ENCODE results near the gene PRDM16. TPM values are rescaled to one million over a fixed set of nuclear protein-coding genes. Genes with fewer than 3 reads are reported as not detected.

The PRDM16 gene
- total and polyA plus RNA-seq, 2 of the 13 experiments (the other 11 are each of a cell fraction or from before 2014, with no cell fraction given) = 0.15 to 0.81 TPM

- no peaks in the 10 kb centered on the region for H3K27me3 ChIP-seq (ENCODE audit: control insufficient read depth in 1 of 2, insufficient read depth in 2 of 2, low read length in 2 of 2)
- no peak overlapping the region for H3K4me2 ChIP-seq (ENCODE audit: low read depth, low read length)
- no peaks in the 10 kb centered on the region for H3K36me3 ChIP-seq (replicated peaks in 1 of 2; ENCODE audit: control insufficient read depth in 1 of 2, insufficient read depth in 2 of 2, low read length in 2 of 2)
- ATAC-seq = no peak
- CTCF ChIA-PET (ENCODE audit: low intra/inter-chr PET ratio, low total read pairs) = no interaction called here
- in situ Hi-C loops (cut with HindIII; ENCODE audit: extremely low pct_ligation_motif_present, low pct_unique_long_range_greater_than_20kb) (no loop called here), intact Hi-C loops (cut with micrococcal nuclease; ENCODE audit: unreplicated experiment) (no loop called here)
- TF ChIP-seq PLSCR1 (CRISPR knock-in tag; IDR thresholded peaks at IDR 0.05; ENCODE audit: borderline replicate concordance) (no peak), FLYWCH1 (CRISPR knock-in tag; IDR thresholded peaks at IDR 0.05) (no peak), NFATC3 (CRISPR knock-in tag; IDR thresholded peaks at IDR 0.05) (no peak), ONECUT2 (CRISPR knock-in tag; IDR thresholded peaks at IDR 0.05) (no peak)
- no peaks in the 10 kb centered on the region for H3K79me2 ChIP-seq (ENCODE audit: insufficient read depth, low read length)
- H3K4me3 ChIP-seq (replicated peaks in 1 of 3; ENCODE audit: insufficient read depth in 1 of 3, low read depth in 2 of 3, low read length in 3 of 3) = no peak overlapping the region
- H3K4me1 ChIP-seq (ENCODE audit: insufficient read depth, low read length) = no peaks in the 10 kb centered on the region
- no peak overlapping the region for H3K27ac ChIP-seq (ENCODE audit: extremely low read length, insufficient read depth, low read length)
- H4K20me1 ChIP-seq (ENCODE audit: insufficient read depth, low read length) = 0 out of 2 replicates have a peak, but pooled peaks cover 3% of the 10 kb centered on the region
- H2AFZ ChIP-seq (ENCODE audit: low read length) = no peak overlapping the region
- H3K9me3 ChIP-seq (ENCODE audit: low read length) = no peaks in the 10 kb centered on the region
- H3K9ac ChIP-seq (ENCODE audit: insufficient read depth, low read depth, low read length) = no peak overlapping the region
- DNase-seq (ENCODE audit: low spot score) = no peak
- no TSS peak for BruUV-seq (replicated peaks)
- 83% methylated on average over 14 of the region's 19 CpGs for WGBS (ENCODE audit: low lambda C conversion rate)
- POLR2A ChIA-PET = no interaction called here
- FAIRE-seq = no peak
These were observed 87.9 kb downstream of the PRDM16 start for GRCh38 chr1:3156936-3157335.

GRCh38 chr1:3158347-3158746, 89.3 kb downstream of the PRDM16 start:
- in situ Hi-C loops (cut with HindIII; ENCODE audit: extremely low pct_ligation_motif_present, low pct_unique_long_range_greater_than_20kb) = no loop called here
- Histone ChIP-seq H2AFZ (ENCODE audit: low read length) (no peak overlapping the region), H4K20me1 (ENCODE audit: insufficient read depth, low read length) (0 out of 2 replicates have a peak, but pooled peaks cover 3% of the 10 kb centered on the region), H3K36me3 (replicated peaks in 1 of 2; ENCODE audit: control insufficient read depth in 1 of 2, insufficient read depth in 2 of 2, low read length in 2 of 2) (no peaks in the 10 kb centered on the region), H3K9me3 (ENCODE audit: low read length) (no peaks in the 10 kb centered on the region), H3K4me1 (ENCODE audit: insufficient read depth, low read length) (no peaks in the 10 kb centered on the region), H3K9ac (ENCODE audit: insufficient read depth, low read depth, low read length) (no peak overlapping the region), H3K27me3 (ENCODE audit: control insufficient read depth in 1 of 2, insufficient read depth in 2 of 2, low read length in 2 of 2) (no peaks in the 10 kb centered on the region; a peak in 1 of 5 replicates), H3K79me2 (ENCODE audit: insufficient read depth, low read length) (no peaks in the 10 kb centered on the region), H3K27ac (ENCODE audit: extremely low read length, insufficient read depth, low read length) (no peak overlapping the region), H3K4me2 (ENCODE audit: low read depth, low read length) (no peak overlapping the region), H3K4me3 (replicated peaks in 1 of 3; ENCODE audit: insufficient read depth in 1 of 3, low read depth in 2 of 3, low read length in 3 of 3) (no peak overlapping the region)
- DNase-seq (ENCODE audit: low spot score) (no peak), FAIRE-seq (no peak), ATAC-seq (no peak)
- CTCF ChIA-PET (ENCODE audit: low intra/inter-chr PET ratio, low total read pairs) = no interaction called here
- 75% methylated on average over 4 of the region's 4 CpGs for WGBS (ENCODE audit: low lambda C conversion rate)
- POLR2A ChIA-PET = no interaction called here
- intact Hi-C loops (cut with micrococcal nuclease; ENCODE audit: unreplicated experiment) = no loop called here
- no TSS peak for BruUV-seq (replicated peaks)
- TF ChIP-seq SMYD3 (CRISPR knock-in tag; IDR thresholded peaks at IDR 0.05) (no peak), PRDM15 (CRISPR knock-in tag; IDR thresholded peaks at IDR 0.05) (no peak), RBM39 (IDR thresholded peaks at IDR 0.05; ENCODE audit: low read depth, low read length, poor library complexity, severe bottlenecking) (no peak), MAFG (CRISPR knock-in tag; IDR thresholded peaks at IDR 0.05) (no peak), PBX2 (CRISPR knock-in tag; IDR thresholded peaks at IDR 0.05) (no peak), NFE2L2 (IDR thresholded peaks at IDR 0.05; ENCODE audit: low read length) (peak; percentile 77), MAFF (IDR thresholded peaks at IDR 0.05; ENCODE audit: low read depth, low read length) (peak; percentile 78), KMT2B (CRISPR knock-in tag; IDR thresholded peaks at IDR 0.05) (no peak), MAFK (conservative IDR thresholded peaks at IDR 0.05 in 1 of 2, IDR thresholded peaks at IDR 0.05 in 1 of 2; ENCODE audit: low read length in 2 of 2) (peak; percentile 81 to 88), HOXA9 (CRISPR knock-in tag; IDR thresholded peaks at IDR 0.05; ENCODE audit: borderline replicate concordance) (no peak), ZNF644 (CRISPR knock-in tag; IDR thresholded peaks at IDR 0.05; ENCODE audit: low read depth) (no peak), KDM6A (CRISPR knock-in tag; IDR thresholded peaks at IDR 0.05; ENCODE audit: low read depth) (no peak)
